Rectal smooth muscle tissue (tissue), 1 donor: Measurements from ENCODE around the gene APOL5.

Experiments
- H3K27ac ChIP-seq: one replicate; pipeline ENCODE4 v1.7.0; 2013; ENCODE audit warnings: low read depth, low read length, inconsistent platforms
- H3K27me3 ChIP-seq: one replicate; pipeline ENCODE4 v1.7.0; 2013; ENCODE audit warnings: low read length; ENCODE audit not compliant: control insufficient read depth, insufficient read depth
- H3K36me3 ChIP-seq: one replicate; pipeline ENCODE4 v1.7.0; 2013; ENCODE audit warnings: low read length; ENCODE audit not compliant: control insufficient read depth, insufficient read depth
- H3K4me1 ChIP-seq: one replicate; pipeline ENCODE4 v1.7.0; 2013; ENCODE audit warnings: low read length; ENCODE audit not compliant: control insufficient read depth, insufficient read depth
- H3K4me3 ChIP-seq: one replicate; pipeline ENCODE4 v1.7.0; 2013; ENCODE audit warnings: low read length
- H3K9ac ChIP-seq: one replicate; pipeline ENCODE4 v1.7.0; 2013; ENCODE audit warnings: low read length

APOL5 gene

GRCh38 chr22:35752006-35752862, 34.6 kb downstream of the APOL5 start:
- peaks cover 5% of the 10 kb centered on the region for H3K36me3 ChIP-seq
- peaks cover 2% of the 10 kb centered on the region for H3K4me1 ChIP-seq
- H3K27me3 ChIP-seq: no peaks in the 10 kb centered on the region
- no peak overlapping the region for H3K9ac ChIP-seq
- H3K27ac ChIP-seq: no peak overlapping the region
- no peak overlapping the region for H3K4me3 ChIP-seq

DNA sequence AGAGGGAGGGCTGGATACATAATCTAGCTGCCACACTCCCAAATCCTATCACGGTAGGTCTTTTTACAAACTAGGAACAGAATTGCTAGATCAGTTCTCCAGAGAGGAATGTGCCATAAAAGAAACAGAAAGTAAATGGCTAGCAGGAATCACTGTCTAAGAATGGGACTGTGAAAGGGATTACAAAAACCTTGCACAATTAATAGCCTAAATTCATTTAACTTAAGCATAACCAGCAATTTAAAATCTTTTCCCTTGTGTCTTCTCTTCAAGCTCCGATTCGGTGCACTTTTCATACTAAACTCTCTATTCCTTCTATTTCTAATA, 35.2 kb downstream of the APOL5 start:
- Histone ChIP-seq H3K4me1 (peaks cover 2% of the 10 kb centered on the region), H3K9ac (no peak overlapping the region), H3K36me3 (peaks cover 5% of the 10 kb centered on the region), H3K27ac (no peak overlapping the region), H3K27me3 (no peaks in the 10 kb centered on the region), H3K4me3 (no peak overlapping the region)

- Histone ChIP-seq H3K27ac (no peak overlapping the region), H3K9ac (no peak overlapping the region), H3K36me3 (peaks cover 10% of the 10 kb centered on the region), H3K4me3 (no peak overlapping the region), H3K27me3 (no peaks in the 10 kb centered on the region), H3K4me1 (peaks cover 2% of the 10 kb centered on the region)
Observed at GRCh38 chr22:35754761-35755160, 37.1 kb downstream of the APOL5 start.

- Histone ChIP-seq H3K27ac (no peak overlapping the region), H3K36me3 (peaks cover 10% of the 10 kb centered on the region), H3K4me1 (peaks cover 2% of the 10 kb centered on the region), H3K4me3 (no peak overlapping the region), H3K27me3 (no peaks in the 10 kb centered on the region), H3K9ac (no peak overlapping the region)
Observed at GRCh38 chr22:35756722-35757121, 39.0 kb downstream of the APOL5 start.

DNA sequence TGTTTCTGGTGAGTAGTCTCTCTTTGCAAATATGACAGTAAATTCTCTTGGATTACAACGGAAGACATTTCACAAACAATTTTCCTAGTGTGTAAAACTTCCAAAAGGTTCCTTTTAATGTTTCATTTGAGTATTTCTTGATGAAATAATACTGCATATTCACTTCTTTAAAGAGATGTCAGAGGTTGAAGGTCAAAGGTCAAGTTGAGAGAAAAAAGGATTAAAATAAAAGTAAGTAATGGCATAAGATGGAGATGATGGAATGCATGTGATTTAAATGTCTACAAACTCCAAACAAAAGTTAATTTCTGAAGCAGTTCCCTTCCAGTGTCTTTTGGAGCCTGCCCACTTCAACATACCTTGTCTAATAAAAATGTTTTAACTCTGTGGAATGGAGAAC, 40.7 kb downstream of the APOL5 start:
- Histone ChIP-seq H3K27ac (no peak overlapping the region), H3K36me3 (peaks cover 5% of the 10 kb centered on the region), H3K27me3 (no peaks in the 10 kb centered on the region), H3K9ac (no peak overlapping the region), H3K4me1 (no peaks in the 10 kb centered on the region), H3K4me3 (no peak overlapping the region)

GRCh38 chr22:35761037-35761436, 43.4 kb downstream of the APOL5 start:
- Histone ChIP-seq H3K36me3 (peaks cover 5% of the 10 kb centered on the region), H3K27me3 (no peaks in the 10 kb centered on the region), H3K4me1 (no peaks in the 10 kb centered on the region), H3K9ac (no peak overlapping the region), H3K27ac (no peak overlapping the region), H3K4me3 (no peak overlapping the region)

- Histone ChIP-seq H3K4me1 (no peaks in the 10 kb centered on the region), H3K27ac (no peak overlapping the region), H3K9ac (no peak overlapping the region), H3K27me3 (no peaks in the 10 kb centered on the region), H3K36me3 (no peaks in the 10 kb centered on the region), H3K4me3 (no peak overlapping the region)
Observed at GRCh38 chr22:35766654-35767580, 49.2 kb downstream of the APOL5 start.

GRCh38 chr22:35769974-35770373, 52.3 kb downstream of the APOL5 start:
- Histone ChIP-seq H3K27me3 (no peaks in the 10 kb centered on the region), H3K36me3 (no peaks in the 10 kb centered on the region), H3K27ac (no peak overlapping the region), H3K4me1 (peaks cover 3% of the 10 kb centered on the region), H3K9ac (no peak overlapping the region), H3K4me3 (no peak overlapping the region)

GRCh38 chr22:35775339-35775738, 57.7 kb downstream of the APOL5 start:
- Histone ChIP-seq H3K4me3 (no peak overlapping the region), H3K27me3 (no peaks in the 10 kb centered on the region), H3K27ac (no peak overlapping the region), H3K36me3 (no peaks in the 10 kb centered on the region), H3K4me1 (peaks cover 13% of the 10 kb centered on the region), H3K9ac (no peak overlapping the region)

DNA sequence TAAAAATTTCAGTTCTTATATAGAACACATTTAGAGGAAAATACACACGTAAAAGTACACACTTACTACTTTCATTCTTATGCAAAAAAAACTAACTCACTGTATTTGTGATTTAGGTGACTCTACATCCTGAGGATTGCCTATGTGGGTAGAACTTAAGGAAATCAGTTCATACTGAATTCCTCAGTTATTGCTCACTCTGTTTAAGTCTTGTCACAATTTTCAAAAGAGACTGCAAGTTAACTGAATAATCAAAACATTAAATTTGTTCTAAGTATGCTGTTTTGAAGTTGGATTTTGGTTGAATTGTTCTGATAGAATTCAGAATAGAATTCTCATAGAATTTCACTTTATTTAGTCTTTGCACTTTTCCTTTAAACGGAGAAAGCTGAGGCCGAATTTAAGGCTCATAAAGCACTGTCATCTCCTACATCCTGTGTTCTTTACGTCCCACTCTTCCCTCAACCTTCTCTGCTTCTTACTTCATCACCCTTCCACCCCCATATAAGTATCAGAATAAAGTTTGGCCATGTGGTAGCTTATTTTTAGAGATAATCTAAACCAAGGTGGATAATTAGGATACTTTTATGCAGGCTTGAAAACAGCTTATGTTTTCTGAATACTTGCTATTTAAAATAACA, 59.8 kb downstream of the APOL5 start:
- no peak overlapping the region for H3K9ac ChIP-seq
- H3K27ac ChIP-seq: no peak overlapping the region
- H3K4me3 ChIP-seq: no peak overlapping the region
- H3K36me3 ChIP-seq: no peaks in the 10 kb centered on the region
- H3K27me3 ChIP-seq: no peaks in the 10 kb centered on the region
- peaks cover 13% of the 10 kb centered on the region for H3K4me1 ChIP-seq
